ENCODE measurements around the gene PRPF18.

Gene PRPF18

DNA sequence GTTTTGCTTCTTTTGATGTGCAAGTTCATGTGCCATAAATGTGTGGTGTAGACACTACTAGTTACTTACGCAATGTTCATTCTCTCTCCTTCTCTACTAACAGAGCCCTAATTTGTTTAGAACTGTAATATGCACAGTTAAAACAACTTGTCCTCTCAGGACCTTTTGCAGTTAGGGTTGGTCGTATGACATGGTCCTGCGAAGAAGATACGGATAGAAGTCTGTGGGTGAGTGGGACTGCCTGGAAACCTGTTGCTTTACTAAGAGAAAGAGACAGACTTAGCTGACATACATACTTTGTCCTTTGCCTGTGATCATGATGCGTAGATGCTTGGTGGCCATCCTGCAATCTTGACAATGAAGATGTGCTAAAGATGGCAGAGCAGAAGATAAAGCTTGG is 51.1 kb downstream of the PRPF18 start:
- DNase-seq (ENCODE audit: low read depth in 2 of 2), result no peak

DNA sequence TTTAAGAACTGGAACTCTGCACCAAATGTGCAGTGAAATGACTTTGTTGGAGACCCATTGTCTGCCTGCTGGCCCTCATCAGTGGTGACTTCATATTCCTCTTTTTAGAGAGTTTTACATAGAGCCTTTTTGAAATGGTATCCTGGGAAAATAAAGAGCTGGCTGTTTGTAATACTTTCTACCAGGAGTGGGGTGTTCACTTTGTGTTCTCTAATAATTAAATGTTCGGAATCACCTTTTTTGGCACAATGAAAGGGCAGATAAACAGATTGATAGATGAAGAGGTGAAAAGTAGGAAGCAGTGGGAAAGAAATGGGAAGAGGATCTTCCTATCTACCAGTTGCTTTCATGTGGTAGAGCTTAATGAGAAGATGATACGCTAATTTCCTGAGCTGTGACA is 55.5 kb downstream of the PRPF18 start:
- DNase-seq (ENCODE audit: low read depth in 2 of 2), result no peak

DNA sequence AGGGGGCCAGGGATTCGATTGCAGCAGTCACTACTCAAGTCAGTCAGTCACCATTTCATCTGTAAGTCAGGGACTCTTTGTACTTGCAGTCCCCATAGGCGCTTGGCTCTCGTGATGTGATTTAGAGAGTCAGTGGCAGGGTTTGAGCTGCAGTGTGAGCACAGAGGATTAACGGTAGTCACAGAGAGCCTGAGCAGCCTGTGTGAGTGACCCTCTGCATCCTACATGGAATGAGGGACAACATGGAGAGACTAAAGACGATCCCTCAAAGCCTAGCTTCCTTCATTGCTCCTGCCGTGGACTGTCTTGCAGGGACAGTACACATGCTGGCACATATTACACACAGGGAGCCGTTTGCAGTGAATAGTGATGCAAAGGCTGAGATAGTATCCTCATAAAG is 56.3 kb downstream of the PRPF18 start:
- no peak for DNase-seq (ENCODE audit: low read depth in 2 of 2)

DNA sequence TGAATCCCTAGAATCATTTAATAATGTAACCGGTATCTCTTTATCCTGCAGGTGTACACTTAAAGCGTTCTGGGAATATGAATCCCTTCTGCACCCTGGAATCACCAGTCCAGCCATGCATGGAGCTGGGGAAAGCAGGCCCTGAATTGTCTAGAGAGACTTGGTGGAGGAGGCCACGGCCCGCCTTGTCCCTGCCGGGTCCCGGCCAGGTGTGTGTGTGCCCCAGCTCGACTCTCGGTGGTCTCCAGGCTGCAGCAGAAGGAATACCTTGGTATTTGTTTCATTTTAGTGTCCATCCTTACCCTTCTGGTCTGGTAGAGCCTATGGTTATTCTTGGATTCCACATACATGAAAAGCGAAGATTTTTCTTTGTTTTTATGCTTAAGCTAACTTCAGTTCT is 58.1 kb downstream of the PRPF18 start:
- no peak for DNase-seq (ENCODE audit: low read depth in 2 of 2)

DNA sequence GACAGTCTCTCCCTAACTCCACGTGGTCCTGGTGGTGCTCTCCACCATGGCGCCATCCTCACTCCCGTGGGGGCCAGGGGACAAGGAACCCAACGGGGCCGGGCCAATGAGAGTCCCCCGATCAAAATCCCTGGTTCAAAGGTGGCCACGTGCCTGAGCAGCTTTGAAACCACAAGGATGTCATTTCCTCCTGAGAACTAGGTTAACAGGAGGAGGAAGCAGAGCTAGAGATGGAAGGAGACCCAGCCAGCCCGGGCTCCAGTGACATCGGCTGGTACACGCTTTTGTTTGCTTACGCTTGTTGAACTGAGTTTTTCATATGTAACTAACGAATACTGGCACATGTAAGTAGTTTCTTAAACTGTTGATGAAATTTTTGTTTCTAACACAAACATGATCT is 61.7 kb downstream of the PRPF18 start:
- DNase-seq (ENCODE audit: low read depth in 2 of 2), result no peak

DNA sequence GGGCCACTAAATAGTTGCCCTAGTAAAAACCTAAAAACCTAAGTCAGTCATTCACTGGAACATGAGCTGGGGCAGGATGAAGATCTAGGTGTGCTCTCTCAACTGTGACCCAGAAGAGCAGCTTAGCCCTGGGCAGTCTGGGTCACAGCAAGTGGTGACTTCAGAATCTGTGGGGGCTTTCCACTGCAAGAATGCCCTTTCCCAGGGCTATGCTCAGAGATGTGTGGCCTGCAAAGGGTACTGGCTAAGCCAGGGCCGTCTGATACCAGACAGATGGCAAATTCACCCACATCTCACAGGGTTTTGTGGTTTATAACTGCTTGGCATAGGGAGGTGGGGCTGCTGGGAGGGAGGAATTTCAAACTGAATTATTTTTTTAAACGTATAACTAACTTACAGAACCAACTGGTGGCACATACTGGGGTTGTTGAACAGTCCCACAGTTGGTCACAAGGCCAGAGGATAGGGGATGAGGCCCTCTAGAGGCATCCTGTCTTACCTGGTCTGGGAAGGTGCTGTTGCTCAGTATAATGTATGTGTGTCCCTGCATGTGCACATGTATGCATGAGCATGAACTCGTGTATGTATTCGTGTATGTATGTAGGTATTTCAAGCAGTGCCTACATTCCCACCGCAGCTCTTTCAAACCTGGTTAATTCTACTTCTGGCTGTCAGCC is 63.2 kb downstream of the PRPF18 start:
- DNase-seq (ENCODE audit: low read depth in 2 of 2), result no peak

DNA sequence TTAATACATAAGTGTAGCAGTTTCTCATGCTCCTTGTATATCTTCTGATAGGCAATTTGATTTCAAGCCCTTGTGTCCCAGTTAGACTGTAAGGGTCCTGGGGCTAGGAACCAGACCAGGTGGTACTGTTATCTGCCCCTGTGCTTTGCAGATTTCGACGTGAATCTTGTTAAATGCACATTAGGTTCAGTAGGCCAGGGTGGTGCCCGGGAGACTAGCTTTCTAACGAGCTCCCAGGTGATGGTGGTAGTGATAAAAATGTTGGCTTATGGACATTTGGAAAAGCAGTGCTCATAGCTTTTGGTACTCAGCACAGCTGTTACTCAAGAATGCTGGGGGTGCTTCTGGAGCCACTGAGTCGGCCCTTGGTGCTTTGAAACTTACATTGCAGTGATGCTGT is 64.2 kb downstream of the PRPF18 start:
- DNase-seq (ENCODE audit: low read depth in 2 of 2), result no peak

DNA sequence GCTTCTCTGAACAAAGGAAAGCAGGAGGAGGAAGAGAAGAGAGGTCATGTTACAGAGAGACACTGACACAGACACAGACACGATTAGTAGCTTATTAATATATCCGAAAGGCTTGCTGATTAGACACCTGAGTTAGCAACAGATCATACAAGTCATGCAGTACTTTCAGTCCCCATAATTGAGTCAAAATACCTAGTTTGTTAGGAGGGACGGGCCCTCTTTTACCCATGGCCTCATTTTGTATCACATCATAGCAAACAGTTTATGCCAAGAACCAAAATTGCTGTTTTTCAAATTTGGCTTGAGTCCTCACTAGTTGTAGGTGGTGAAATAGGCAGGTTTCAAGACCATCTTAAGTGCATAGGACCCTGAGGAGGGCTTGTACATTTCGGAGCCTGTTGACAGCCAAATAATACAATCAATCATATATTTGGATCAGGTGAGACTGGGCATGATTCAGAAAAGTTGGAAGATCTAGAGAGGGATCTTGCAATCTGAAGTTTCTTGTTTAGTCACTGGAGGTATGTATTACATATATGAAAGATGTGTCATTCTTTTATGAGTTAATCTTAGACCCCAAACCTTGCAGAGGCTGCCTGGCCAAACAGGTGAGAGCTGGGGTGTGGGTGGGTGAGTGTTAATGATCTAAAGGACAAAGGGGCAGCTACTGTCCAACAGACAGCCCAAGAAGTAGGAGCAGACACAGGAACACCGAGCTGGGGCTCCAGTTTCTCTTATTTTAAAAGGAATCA is 65.4 kb downstream of the PRPF18 start:
- no peak for DNase-seq (ENCODE audit: low read depth in 2 of 2)

DNA sequence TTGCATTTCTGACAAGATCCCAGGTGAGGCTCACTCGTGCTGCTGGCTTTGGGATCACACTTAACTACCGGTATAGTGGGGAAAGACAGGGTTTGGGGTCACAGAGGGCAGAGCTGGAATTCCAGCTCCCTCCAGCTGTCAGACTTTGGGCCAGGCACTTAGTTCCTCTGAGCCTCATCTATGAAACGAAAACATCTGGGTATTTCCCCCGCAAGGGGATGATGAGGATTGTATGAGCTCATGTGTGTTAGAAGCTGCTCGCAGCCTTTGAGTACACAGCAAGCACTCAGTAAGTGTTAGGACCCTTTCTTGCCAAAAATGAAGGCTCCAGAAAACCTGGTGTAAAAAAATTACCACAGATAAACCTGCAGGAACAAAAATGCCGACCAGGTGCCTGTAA is 66.1 kb downstream of the PRPF18 start:
- DNase-seq (ENCODE audit: low read depth in 2 of 2), result no peak

DNA sequence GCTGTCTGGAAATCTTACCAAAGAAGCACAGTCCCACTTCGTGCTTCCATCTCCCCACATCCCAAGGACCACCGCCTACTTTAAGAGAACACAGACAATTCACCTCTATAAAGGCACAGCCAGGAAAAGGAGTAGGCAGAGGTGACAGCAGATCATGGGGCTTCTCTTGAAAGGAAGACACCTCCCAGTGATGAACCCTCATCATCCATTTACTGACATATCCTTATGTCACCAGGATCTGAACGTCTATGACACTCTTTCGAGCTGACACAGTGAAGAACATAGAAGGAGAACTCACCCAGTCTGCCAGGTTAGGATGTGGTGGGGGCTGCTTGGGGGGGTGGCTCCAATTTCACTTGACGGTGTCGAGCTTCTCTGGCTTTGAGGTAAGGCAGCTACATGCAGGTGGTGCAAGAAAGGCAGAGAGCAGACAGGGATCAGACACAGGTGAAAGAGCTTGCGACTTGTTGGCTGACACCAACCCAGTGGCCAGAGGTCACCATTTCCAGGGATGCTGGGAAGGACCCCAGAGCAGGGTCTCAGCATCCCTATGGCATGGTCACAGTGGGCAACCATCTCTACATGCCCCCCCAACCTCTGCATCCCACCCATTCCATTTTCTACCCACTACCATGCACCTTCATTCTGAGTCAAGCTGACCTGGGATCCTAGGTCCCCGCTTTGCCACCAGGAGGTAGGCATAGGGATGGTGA is 67.5 kb downstream of the PRPF18 start:
- no peak for DNase-seq (ENCODE audit: low read depth in 2 of 2)

DNA sequence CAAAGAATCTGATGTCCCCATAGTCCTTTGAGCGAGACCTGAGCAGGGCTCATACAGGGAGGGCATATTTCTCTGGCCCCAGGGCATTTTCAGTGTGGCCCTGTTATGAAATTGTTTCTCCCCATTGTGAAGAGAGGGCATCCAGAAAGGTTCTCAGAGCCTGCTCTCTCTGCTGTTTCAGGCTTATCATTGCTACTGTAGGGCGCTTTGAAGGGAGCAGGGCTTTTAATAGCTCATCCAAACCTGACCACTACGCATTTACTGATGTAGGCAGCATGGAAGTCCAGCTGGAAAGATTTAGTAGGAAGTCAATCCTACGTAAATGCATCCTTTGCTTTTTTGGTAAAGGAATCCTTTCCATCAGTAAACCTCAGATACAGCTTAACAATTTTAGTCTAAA is 68.1 kb downstream of the PRPF18 start:
- DNase-seq (ENCODE audit: low read depth in 2 of 2), result no peak

DNA sequence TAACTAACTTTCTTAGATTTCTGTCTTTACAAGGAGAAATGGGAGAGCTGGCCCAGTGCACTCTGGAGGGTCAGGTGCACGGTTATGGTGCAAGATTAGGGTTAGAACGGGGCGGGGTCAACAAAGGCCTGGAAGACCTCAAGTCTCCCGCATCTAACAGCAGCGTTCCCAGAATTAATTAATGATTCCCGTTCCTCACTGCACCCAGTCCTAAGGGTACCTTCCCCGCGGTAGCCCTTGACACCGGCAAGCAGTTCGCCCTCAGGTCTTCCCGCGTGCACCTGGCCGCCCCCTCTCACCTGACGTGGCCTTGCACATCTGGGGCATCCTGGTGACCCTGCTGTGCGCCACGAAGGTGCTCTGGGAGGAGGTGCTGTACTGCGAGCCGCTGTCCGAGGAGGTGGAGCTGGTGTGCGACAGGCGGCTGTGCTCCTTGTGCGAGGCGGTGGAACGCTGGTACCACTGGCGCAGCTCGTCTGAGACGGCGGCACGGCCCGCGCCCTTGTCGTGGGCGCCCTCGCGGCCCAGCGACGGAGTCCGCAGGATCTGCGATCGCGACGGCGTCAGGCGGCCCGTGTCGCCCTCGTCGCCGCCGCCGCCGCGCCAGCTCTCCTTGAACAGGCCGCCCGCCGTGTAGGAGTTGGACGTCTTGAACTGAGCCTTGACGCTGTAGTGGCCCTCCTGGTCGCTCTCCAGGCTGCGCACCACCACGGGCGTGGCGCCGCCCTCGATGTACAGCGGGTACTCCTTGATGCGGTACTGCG is 69.8 kb downstream of the PRPF18 start:
- DNase-seq (ENCODE audit: low read depth in 2 of 2), result no peak

DNA sequence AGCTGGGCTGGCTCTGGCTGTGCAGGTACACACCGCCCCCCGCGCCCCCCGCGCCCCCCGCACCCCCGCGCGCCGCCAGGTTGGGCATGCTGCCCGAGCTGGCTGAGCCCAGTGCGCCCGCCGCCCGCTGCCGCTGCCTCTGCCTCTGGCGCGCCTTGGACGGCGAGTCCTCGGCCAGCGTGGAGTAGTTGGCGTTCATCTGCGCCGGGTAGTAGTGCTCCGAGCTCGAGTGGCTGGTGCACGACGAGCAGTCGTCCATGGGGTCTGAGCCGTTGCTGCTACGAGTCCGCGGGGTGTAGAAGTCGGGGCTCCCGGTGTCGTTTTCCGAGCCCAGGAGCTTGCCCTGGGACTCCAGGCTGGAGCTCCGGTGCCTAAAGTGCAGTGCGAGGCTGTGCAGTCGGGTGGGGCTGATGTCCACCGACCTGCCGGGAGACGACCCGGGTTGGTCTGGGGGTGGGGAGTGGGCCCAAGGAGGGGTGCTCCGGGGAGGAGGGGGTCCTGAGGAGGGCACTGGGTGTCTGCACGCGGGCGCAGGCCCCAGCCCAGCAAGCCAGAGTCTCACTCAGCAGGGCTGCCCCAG is 70.4 kb downstream of the PRPF18 start:
- DNase-seq (ENCODE audit: low read depth in 2 of 2), result no peak

DNA sequence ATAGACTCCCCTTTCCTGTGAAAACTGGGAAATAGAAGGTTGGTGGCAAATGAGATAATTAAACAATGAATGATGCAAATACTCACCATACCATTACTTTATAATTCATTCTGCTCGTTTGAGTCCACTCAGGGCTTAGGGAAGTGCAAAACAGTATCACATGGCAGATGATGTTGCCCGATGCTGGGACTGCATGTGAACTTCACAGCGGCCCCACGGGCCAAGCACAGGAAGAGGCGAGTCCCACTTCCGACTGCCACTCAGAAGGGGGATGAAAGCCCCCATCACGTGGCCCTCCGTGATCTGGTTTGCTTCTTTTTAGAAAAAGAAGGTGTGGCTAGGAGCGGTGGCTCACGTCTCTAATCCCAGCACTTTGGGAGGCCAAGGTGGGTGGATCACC is 71.5 kb downstream of the PRPF18 start:
- DNase-seq (ENCODE audit: low read depth in 2 of 2), result no peak

DNA sequence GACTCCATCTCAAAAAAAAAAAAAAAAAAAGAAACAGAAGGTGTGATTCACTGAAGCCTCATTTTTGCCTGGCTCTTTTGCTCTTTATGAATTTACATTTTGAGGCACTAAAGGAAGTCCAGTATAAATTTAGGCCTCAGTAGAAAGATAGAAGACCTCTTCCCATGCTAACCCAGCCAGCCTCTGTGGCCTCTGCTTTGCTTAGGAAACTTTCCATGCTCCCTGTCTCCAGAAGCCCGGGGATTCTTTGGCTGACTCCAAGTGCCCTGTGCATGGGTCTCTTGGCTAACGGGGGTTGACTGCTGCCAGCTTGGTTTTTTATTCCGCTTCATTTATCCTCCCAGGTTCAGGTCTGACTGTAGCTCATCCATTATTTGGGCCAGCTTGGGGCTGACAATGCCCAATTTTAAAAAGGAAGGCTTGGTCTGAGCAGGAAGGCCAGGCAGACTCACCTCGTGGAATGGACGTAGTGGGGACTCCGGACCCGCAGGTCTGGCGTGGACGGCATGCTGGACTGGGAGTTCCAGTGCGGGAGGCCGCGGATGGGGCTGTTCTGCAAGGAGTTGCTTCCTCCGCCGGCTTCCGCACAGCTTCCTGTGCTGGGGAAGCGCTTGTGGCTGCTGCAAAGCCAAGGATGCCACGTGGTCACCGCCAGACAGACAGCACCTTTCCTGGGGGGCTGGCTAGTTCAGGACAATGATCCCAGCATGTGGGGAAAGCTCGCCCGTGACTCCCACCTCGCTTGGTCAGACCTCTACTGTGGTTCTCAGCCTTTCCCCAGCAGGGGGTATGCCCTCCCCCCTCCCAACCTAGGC is 72.3 kb downstream of the PRPF18 start:
- DNase-seq (ENCODE audit: low read depth in 2 of 2), result no peak

DNA sequence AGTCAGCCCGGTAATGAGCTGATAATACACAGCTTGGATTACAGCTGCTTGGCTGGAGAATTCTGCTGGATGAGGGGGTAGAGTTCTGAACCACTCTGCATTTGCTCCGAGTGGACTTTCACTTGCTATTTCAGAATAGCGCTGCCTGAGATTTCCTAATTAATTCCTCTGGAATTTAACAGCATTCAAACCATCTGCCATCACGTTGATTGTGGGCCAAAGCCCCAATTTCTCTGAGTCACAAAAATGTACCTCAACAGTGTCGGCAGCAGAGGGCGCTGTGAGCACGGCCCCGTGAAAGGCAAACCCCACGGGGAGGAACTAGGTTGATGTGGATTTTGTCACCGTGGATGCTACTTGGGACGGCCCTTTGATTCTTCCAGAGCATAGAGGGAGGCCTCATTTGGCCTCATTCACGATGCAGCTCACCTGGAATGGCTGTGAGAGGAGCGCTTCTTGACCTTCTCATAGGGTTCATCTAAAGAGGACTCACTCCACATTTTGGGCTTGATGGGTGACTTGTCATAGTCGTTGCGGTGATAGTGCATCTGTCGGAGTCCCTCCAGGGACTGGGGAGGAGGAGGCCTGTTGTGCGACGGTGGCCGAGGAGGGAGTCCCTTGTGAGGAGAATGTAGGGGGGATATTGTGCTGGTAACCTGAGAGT is 73.3 kb downstream of the PRPF18 start:
- peak; percentile 35 to 49 for DNase-seq (ENCODE audit: low read depth in 2 of 2)

DNA sequence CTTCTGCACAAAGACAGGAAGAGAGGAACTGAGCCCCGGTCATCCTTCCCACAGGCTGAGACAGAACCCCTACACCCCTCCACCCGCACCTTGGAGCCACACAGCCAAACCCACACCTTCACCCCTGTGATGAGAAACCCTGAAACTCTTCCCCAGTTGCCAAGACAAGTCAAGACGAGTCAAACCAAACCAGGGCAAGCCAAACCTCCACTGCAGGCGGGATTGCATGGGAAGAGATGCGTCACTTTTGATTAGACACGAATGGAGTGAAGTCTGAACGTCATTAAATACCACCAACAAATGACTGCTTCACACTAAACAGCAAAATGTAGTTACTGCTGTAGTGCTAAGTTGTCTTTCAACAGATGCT is 73.8 kb downstream of the PRPF18 start:
- DNase-seq (ENCODE audit: low read depth in 2 of 2), result no peak

DNA sequence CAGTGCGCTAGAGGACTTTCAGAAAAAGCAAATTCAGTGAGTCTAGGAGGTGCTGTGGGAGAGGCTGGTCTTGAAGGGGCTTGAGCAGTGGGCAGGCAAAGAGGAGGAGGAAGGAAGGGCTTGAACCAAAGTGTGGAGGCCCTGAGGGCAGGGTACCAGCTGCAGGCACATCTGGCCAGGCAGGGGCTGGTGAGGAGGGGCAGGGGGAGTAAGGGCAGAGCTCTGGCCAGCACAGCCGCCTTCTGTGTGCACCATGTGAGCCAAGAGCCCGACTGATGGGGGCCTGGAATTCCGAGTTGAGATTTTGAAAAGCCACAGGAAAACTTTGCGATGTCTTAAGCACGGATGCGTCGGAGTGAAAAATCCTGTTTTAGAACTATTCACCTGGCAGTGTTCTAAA is 74.5 kb downstream of the PRPF18 start:
- no peak for DNase-seq (ENCODE audit: low read depth in 2 of 2)

DNA sequence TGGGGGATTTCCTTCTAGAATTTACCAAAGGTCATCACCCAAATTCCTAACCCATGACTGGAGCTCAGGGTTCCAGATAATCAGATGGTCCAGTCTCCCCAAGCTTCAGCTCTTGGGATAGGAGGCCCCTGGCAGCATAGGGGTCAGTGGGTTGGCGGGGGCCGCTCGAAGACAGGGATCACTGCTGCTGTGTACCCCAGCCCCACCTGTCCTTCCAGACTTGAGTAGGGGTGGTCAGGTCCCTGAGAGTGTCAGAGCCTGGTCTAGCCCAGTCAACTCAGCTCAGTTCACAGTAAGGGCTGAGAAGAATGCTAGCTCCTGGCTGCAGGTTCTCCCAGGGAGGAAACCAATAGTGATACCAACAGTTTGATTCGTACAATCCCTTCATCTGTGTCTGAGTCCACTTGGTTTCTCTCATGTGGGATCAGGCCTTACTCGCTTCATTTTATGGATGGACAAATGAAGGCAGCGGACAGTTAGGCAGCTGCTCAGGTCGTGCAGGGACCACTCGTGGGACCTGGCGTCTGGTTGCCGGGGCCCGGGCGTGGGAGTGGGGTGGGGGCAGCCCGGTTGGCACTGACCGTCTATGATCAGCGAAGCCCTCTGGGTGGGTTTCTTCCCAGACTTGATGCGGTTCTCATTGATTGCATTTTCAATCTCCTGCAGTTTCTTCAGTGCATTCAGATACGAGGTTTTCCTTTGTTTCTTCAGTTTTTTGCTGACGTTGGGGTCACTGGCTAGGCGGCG is 78.9 kb downstream of the PRPF18 start:
- DNase-seq (ENCODE audit: low read depth in 2 of 2), result no peak

DNA sequence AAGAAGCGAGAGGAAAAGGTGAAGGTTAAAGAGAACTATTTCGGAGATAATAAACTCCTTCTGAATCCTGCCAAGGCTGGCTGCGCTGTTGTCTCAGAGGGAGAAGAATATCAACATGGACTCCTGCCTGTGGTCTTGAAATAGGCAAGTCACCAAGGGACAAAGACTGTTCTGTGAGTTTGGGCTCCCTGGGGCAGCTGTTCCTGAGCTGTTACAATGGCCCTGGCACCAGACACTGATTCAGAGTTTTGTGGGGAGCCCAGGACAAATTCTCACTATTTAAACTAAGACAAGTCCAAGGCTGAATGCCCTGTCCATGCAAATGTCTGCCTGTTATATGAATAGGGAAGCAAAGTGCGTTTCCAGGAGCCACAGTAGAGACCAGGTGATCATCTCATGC is 81.4 kb downstream of the PRPF18 start:
- no peak for DNase-seq (ENCODE audit: low read depth in 2 of 2)
